Measurements from ENCODE around the gene PTX3. TPM values are rescaled to one million over a fixed set of nuclear protein-coding genes. Genes with fewer than 3 reads are reported as not detected.

Gene PTX3
- total and polyA plus RNA-seq, 7 experiments from 2014 or later = 0.15 to 8.7 (median 0.54) TPM; not detected in 1

- ChIA-PET CTCF (no interaction called here), POLR2A (no interaction called here)
- H3K27me3 Mint-ChIP-seq = no peaks in the 10 kb centered on the region
- Histone ChIP-seq H3K27me3 (ENCODE audit: control insufficient read depth in 2 of 2, insufficient read depth in 2 of 2, low read length in 2 of 2) (no peaks in the 10 kb centered on the region), H3K36me3 (ENCODE audit: control insufficient read depth in 2 of 3, insufficient read depth in 3 of 3, low read length in 3 of 3) (no peaks in the 10 kb centered on the region), H3K9me3 (ENCODE audit: control insufficient read depth in 2 of 3, low read length in 3 of 3) (no peaks in the 10 kb centered on the region), H3K4me3 (ENCODE audit: low read length) (no peak overlapping the region), H3K4me1 (ENCODE audit: control insufficient read depth in 2 of 2, insufficient read depth in 2 of 2, low read length in 2 of 2) (no peaks in the 10 kb centered on the region), H3K27ac (ENCODE audit: low read depth, low read length) (no peak overlapping the region)
- H3K4me3 Mint-ChIP-seq = no peak overlapping the region
- ATAC-seq (no peak), DNase-seq (no peak)
- H3K27ac Mint-ChIP-seq = no peak overlapping the region
- H3K4me1 Mint-ChIP-seq = no peaks in the 10 kb centered on the region
- H3K36me3 Mint-ChIP-seq = peaks cover 0 to 6% (median 0%) of the 10 kb centered on the region in 5 donors
- peaks cover 0 to 2% (median 0%) of the 10 kb centered on the region in 11 donors for H3K9me3 Mint-ChIP-seq
- intact Hi-C loops (cut with micrococcal nuclease) = no loop called here
Measured at GRCh38 chr3:157409516-157409915, 27.1 kb upstream of the PTX3 start.

- Histone ChIP-seq H3K27ac (ENCODE audit: low read depth, low read length) (no peak overlapping the region), H3K4me3 (ENCODE audit: low read length) (no peak overlapping the region), H3K36me3 (ENCODE audit: control insufficient read depth in 2 of 3, insufficient read depth in 3 of 3, low read length in 3 of 3) (no peaks in the 10 kb centered on the region), H3K4me1 (ENCODE audit: control insufficient read depth in 2 of 2, insufficient read depth in 2 of 2, low read length in 2 of 2) (no peaks in the 10 kb centered on the region), H3K9me3 (ENCODE audit: control insufficient read depth in 2 of 3, low read length in 3 of 3) (no peaks in the 10 kb centered on the region), H3K27me3 (ENCODE audit: control insufficient read depth in 2 of 2, insufficient read depth in 2 of 2, low read length in 2 of 2) (no peaks in the 10 kb centered on the region)
- H3K9me3 Mint-ChIP-seq = peaks cover 0 to 2% (median 0%) of the 10 kb centered on the region in 11 donors
- DNase-seq (no peak), ATAC-seq (no peak)
- no peak overlapping the region for H3K27ac Mint-ChIP-seq
- peaks cover 0 to 7% (median 0%) of the 10 kb centered on the region in 5 donors for H3K27me3 Mint-ChIP-seq
- H3K4me3 Mint-ChIP-seq = no peak overlapping the region
- ChIA-PET CTCF (no interaction called here), POLR2A (no interaction called here)
- H3K36me3 Mint-ChIP-seq = peaks cover 0 to 6% (median 0%) of the 10 kb centered on the region in 5 donors
- H3K4me1 Mint-ChIP-seq = no peaks in the 10 kb centered on the region
- intact Hi-C loops (cut with micrococcal nuclease) = no loop called here
Measured at GRCh38 chr3:157410945-157411344, 25.7 kb upstream of the PTX3 start.

GRCh38 chr3:157412323-157412855, 24.3 kb upstream of the PTX3 start:
- ATAC-seq (no peak), DNase-seq (no peak)
- Mint-ChIP-seq H3K27me3 (peaks cover 0 to 8% (median 0%) of the 10 kb centered on the region in 5 donors), H3K4me1 (no peaks in the 10 kb centered on the region), H3K27ac (no peak overlapping the region), H3K36me3 (peaks cover 0 to 6% (median 0%) of the 10 kb centered on the region in 5 donors), H3K4me3 (no peak overlapping the region), H3K9me3 (peaks cover 0 to 2% (median 0%) of the 10 kb centered on the region in 11 donors)
- Histone ChIP-seq H3K9me3 (ENCODE audit: control insufficient read depth in 2 of 3, low read length in 3 of 3) (no peaks in the 10 kb centered on the region), H3K27ac (ENCODE audit: low read depth, low read length) (no peak overlapping the region), H3K4me1 (ENCODE audit: control insufficient read depth in 2 of 2, insufficient read depth in 2 of 2, low read length in 2 of 2) (no peaks in the 10 kb centered on the region), H3K4me3 (ENCODE audit: low read length) (no peak overlapping the region), H3K36me3 (ENCODE audit: control insufficient read depth in 2 of 3, insufficient read depth in 3 of 3, low read length in 3 of 3) (no peaks in the 10 kb centered on the region), H3K27me3 (ENCODE audit: control insufficient read depth in 2 of 2, insufficient read depth in 2 of 2, low read length in 2 of 2) (no peaks in the 10 kb centered on the region)
- intact Hi-C loops (cut with micrococcal nuclease) = no loop called here
- ChIA-PET CTCF (no interaction called here), POLR2A (no interaction called here)

- intact Hi-C loops (cut with micrococcal nuclease) = no loop called here
- Histone ChIP-seq H3K4me1 (ENCODE audit: control insufficient read depth in 2 of 2, insufficient read depth in 2 of 2, low read length in 2 of 2) (no peaks in the 10 kb centered on the region), H3K27me3 (ENCODE audit: control insufficient read depth in 2 of 2, insufficient read depth in 2 of 2, low read length in 2 of 2) (no peaks in the 10 kb centered on the region), H3K9me3 (ENCODE audit: control insufficient read depth in 2 of 3, low read length in 3 of 3) (no peaks in the 10 kb centered on the region), H3K27ac (ENCODE audit: low read depth, low read length) (no peak overlapping the region), H3K36me3 (ENCODE audit: control insufficient read depth in 2 of 3, insufficient read depth in 3 of 3, low read length in 3 of 3) (no peaks in the 10 kb centered on the region), H3K4me3 (ENCODE audit: low read length) (no peak overlapping the region)
- H3K9me3 Mint-ChIP-seq = peaks cover 0 to 14% (median 0%) of the 10 kb centered on the region in 11 donors
- ChIA-PET CTCF (no interaction called here), POLR2A (no interaction called here)
- H3K27me3 Mint-ChIP-seq = peaks cover 0 to 8% (median 0%) of the 10 kb centered on the region in 5 donors
- H3K4me1 Mint-ChIP-seq = no peaks in the 10 kb centered on the region
- DNase-seq (no peak), ATAC-seq (no peak)
- H3K4me3 Mint-ChIP-seq = no peak overlapping the region
- peaks cover 0 to 6% (median 0%) of the 10 kb centered on the region in 5 donors for H3K36me3 Mint-ChIP-seq
- H3K27ac Mint-ChIP-seq = no peak overlapping the region
Measured at GRCh38 chr3:157414861-157415260, 21.8 kb upstream of the PTX3 start.

GRCh38 chr3:157416347-157417087, 20.1 kb upstream of the PTX3 start:
- H3K9me3 Mint-ChIP-seq = peaks cover 0 to 14% (median 0%) of the 10 kb centered on the region in 11 donors
- H3K4me3 Mint-ChIP-seq = no peak overlapping the region
- H3K27me3 Mint-ChIP-seq = peaks cover 0 to 8% (median 0%) of the 10 kb centered on the region in 5 donors
- no peak for DNase-seq
- ATAC-seq = no peak
- H3K27ac Mint-ChIP-seq = no peak overlapping the region
- no peaks in the 10 kb centered on the region for H3K4me1 Mint-ChIP-seq
- intact Hi-C loops (cut with micrococcal nuclease) = no loop called here
- ChIA-PET CTCF (no interaction called here), POLR2A (interaction anchor here (0.6 kb wide), 1 partner anchor 1797 kb away, joined by 3 read pairs; no protein-coding TSS in a partner anchor)
- H3K36me3 Mint-ChIP-seq = no peaks in the 10 kb centered on the region
- Histone ChIP-seq H3K4me3 (ENCODE audit: low read length) (no peak overlapping the region), H3K4me1 (ENCODE audit: control insufficient read depth in 2 of 2, insufficient read depth in 2 of 2, low read length in 2 of 2) (no peaks in the 10 kb centered on the region), H3K27ac (ENCODE audit: low read depth, low read length) (no peak overlapping the region), H3K9me3 (ENCODE audit: control insufficient read depth in 2 of 3, low read length in 3 of 3) (no peaks in the 10 kb centered on the region), H3K36me3 (ENCODE audit: control insufficient read depth in 2 of 3, insufficient read depth in 3 of 3, low read length in 3 of 3) (no peaks in the 10 kb centered on the region), H3K27me3 (ENCODE audit: control insufficient read depth in 2 of 2, insufficient read depth in 2 of 2, low read length in 2 of 2) (no peaks in the 10 kb centered on the region)

GRCh38 chr3:157417247-157417646, 19.4 kb upstream of the PTX3 start:
- H3K27me3 Mint-ChIP-seq = peaks cover 0 to 8% (median 0%) of the 10 kb centered on the region in 5 donors
- no peak overlapping the region for H3K4me3 ChIP-seq (ENCODE audit: low read length)
- no peaks in the 10 kb centered on the region for H3K27me3 ChIP-seq (ENCODE audit: control insufficient read depth in 2 of 2, insufficient read depth in 2 of 2, low read length in 2 of 2)
- ATAC-seq (no peak), DNase-seq (no peak)
- H3K9me3 Mint-ChIP-seq = peaks cover 0 to 14% (median 0%) of the 10 kb centered on the region in 11 donors
- H3K36me3 Mint-ChIP-seq = no peaks in the 10 kb centered on the region
- no peak overlapping the region for H3K27ac ChIP-seq (ENCODE audit: low read depth, low read length)
- POLR2A ChIA-PET = no interaction called here
- no peaks in the 10 kb centered on the region for H3K4me1 Mint-ChIP-seq
- CTCF ChIA-PET = no interaction called here
- H3K4me1 ChIP-seq (ENCODE audit: control insufficient read depth in 2 of 2, insufficient read depth in 2 of 2, low read length in 2 of 2) = no peaks in the 10 kb centered on the region
- intact Hi-C loops (cut with micrococcal nuclease) = no loop called here
- no peak overlapping the region for H3K27ac Mint-ChIP-seq
- H3K4me3 Mint-ChIP-seq = no peak overlapping the region
- H3K36me3 ChIP-seq (ENCODE audit: control insufficient read depth in 2 of 3, insufficient read depth in 3 of 3, low read length in 3 of 3) = no peaks in the 10 kb centered on the region
- H3K9me3 ChIP-seq (ENCODE audit: control insufficient read depth in 2 of 3, low read length in 3 of 3) = no peaks in the 10 kb centered on the region

GRCh38 chr3:157418104-157418503, 18.5 kb upstream of the PTX3 start:
- Mint-ChIP-seq H3K27ac (no peak overlapping the region), H3K9me3 (peaks cover 0 to 14% (median 1%) of the 10 kb centered on the region in 11 donors), H3K4me1 (no peaks in the 10 kb centered on the region), H3K27me3 (peaks cover 0 to 8% (median 0%) of the 10 kb centered on the region in 5 donors), H3K4me3 (no peak overlapping the region), H3K36me3 (no peaks in the 10 kb centered on the region)
- H3K4me1 ChIP-seq (ENCODE audit: control insufficient read depth in 2 of 2, insufficient read depth in 2 of 2, low read length in 2 of 2) = no peaks in the 10 kb centered on the region
- H3K27ac ChIP-seq (ENCODE audit: low read depth, low read length) = no peak overlapping the region
- CTCF ChIA-PET = no interaction called here
- no peak overlapping the region for H3K4me3 ChIP-seq (ENCODE audit: low read length)
- no peaks in the 10 kb centered on the region for H3K9me3 ChIP-seq (ENCODE audit: control insufficient read depth in 2 of 3, low read length in 3 of 3)
- no peak for ATAC-seq
- POLR2A ChIA-PET = no interaction called here
- no peaks in the 10 kb centered on the region for H3K27me3 ChIP-seq (ENCODE audit: control insufficient read depth in 2 of 2, insufficient read depth in 2 of 2, low read length in 2 of 2)
- no peaks in the 10 kb centered on the region for H3K36me3 ChIP-seq (ENCODE audit: control insufficient read depth in 2 of 3, insufficient read depth in 3 of 3, low read length in 3 of 3)
- intact Hi-C loops (cut with micrococcal nuclease) = no loop called here
- DNase-seq = no peak
